Thyroid gland (tissue), 4 donors: ENCODE data around the gene SIAH1. TPM values are rescaled to one million over a fixed set of nuclear protein-coding genes. Genes with fewer than 3 reads are reported as not detected.

Experiments used
- DNase-seq, 2 donors: peaks; one replicate each; pipeline ENCODE4 v3.0.0-alpha.2; 2019
- H3K27ac ChIP-seq, 3 donors: fragments of 200-600 bp; sonication (generic); 1 replicate in 2 of 3; 2 replicates in 1 of 3; pipeline ENCODE4 v1.5.1; 2016 to 2019; ENCODE audit warnings: mild to moderate bottlenecking in 1 of 3, moderate library complexity in 1 of 3
- H3K27me3 ChIP-seq: fragments of 200-600 bp; sonication (generic); one replicate; pipeline ENCODE4 v1.5.1; 2019
- H3K36me3 ChIP-seq, 2 donors: fragments of 200-600 bp; sonication (generic); one replicate each; pipeline ENCODE4 v1.5.1; 2016 to 2019
- H3K4me1 ChIP-seq, 2 donors: fragments of 200-600 bp; sonication (generic); one replicate each; pipeline ENCODE4 v1.5.1; 2017 to 2019
- H3K4me3 ChIP-seq, 3 donors: fragments of 200-600 bp; sonication (generic); replicated peaks in 1 of 3; 1 replicate in 2 of 3; 2 replicates in 1 of 3; pipeline ENCODE4 v1.5.1; 2016; ENCODE audit warnings: mild to moderate bottlenecking in 1 of 3
- H3K9me3 ChIP-seq: fragments of 200-600 bp; sonication (generic); one replicate; pipeline ENCODE4 v1.5.1; 2017
- POLR2A ChIP-seq, 2 donors: fragments of 450-650 bp; IDR thresholded peaks; one replicate each; pipeline ENCODE4 v1.6.1; 2017; ENCODE audit warnings: antibody characterized with exemption in 2 of 2, mild to moderate bottlenecking in 2 of 2, moderate library complexity in 1 of 2
- WGBS, 2 donors: methylation state at CpG; one replicate each; pipeline ENCODE4 v1.1.5; 2017; 5-methylcytosine and 5-hydroxymethylcytosine counted together
- intact Hi-C: fragments of 100-400 bp; cut with DNase I; formaldehyde crosslinking; loops from one replicate; pipeline ENCODE4 v1.15.1; 2023
- total RNA-seq, 4 donors: library from RNA; depleted of rRNA; stranded (reverse); fragments of >200 nt; gene quantifications; one replicate each; pipeline ENCODE4 v1.2.3, GENCODE V29; 2016
- TF ChIP-seq, protein P1 (sequence below), 6 experiments: fragments of 200-600 bp in 3 of 6; fragments of 450-650 bp in 3 of 6; sonication (generic) in 3 of 6; IDR thresholded peaks; one replicate each; pipeline ENCODE4 v1.5.1; 2016 to 2019; ENCODE audit warnings: antibody characterized with exemption in 6 of 6, mild to moderate bottlenecking in 2 of 6, inconsistent platforms in 1 of 6, moderate library complexity in 1 of 6

SIAH1 gene
- total RNA-seq, 4 donors from 2014 or later: 23.9 to 45.8 (median 34.4) TPM

DNA sequence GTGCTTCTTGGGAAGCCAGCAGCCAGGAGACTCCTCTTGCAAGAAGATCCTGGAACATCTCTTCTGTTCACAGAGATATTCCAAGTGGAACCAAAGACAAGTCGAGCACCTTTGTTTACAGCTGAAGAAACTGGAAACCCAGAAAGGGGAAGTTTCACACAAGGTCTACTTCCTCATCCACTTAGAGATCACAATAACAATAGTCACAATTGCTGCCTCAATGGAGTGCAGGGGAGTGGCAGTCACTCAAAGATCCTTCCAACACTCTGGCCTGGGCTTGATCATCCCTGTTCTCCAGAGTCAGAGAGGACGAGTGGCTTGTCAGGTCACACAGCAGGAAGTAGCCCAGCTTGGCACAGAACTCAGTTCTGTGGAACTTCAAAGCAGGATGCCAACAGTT is 46.9 kb upstream of the SIAH1 start:
- no peaks in the 10 kb centered on the region for H3K36me3 ChIP-seq
- DNase-seq: no peak
- H3K27ac ChIP-seq: no peak overlapping the region
- peaks cover 4 to 12% of the 10 kb centered on the region in 2 donors for H3K4me1 ChIP-seq
- no peak for TF ChIP-seq POLR2A (IDR thresholded peaks at IDR 0.05)
- TF ChIP-seq, protein P1, sequence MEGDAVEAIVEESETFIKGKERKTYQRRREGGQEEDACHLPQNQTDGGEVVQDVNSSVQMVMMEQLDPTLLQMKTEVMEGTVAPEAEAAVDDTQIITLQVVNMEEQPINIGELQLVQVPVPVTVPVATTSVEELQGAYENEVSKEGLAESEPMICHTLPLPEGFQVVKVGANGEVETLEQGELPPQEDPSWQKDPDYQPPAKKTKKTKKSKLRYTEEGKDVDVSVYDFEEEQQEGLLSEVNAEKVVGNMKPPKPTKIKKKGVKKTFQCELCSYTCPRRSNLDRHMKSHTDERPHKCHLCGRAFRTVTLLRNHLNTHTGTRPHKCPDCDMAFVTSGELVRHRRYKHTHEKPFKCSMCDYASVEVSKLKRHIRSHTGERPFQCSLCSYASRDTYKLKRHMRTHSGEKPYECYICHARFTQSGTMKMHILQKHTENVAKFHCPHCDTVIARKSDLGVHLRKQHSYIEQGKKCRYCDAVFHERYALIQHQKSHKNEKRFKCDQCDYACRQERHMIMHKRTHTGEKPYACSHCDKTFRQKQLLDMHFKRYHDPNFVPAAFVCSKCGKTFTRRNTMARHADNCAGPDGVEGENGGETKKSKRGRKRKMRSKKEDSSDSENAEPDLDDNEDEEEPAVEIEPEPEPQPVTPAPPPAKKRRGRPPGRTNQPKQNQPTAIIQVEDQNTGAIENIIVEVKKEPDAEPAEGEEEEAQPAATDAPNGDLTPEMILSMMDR (IDR thresholded peaks at IDR 0.05): no peak
- intact Hi-C loops: no loop called here
- H3K9me3 ChIP-seq: no peaks in the 10 kb centered on the region
- no peak overlapping the region for H3K4me3 ChIP-seq
- no peaks in the 10 kb centered on the region for H3K27me3 ChIP-seq
- WGBS, 2 donors: 33 to 47% methylated on average over 2 of the region's 2 CpGs

DNA sequence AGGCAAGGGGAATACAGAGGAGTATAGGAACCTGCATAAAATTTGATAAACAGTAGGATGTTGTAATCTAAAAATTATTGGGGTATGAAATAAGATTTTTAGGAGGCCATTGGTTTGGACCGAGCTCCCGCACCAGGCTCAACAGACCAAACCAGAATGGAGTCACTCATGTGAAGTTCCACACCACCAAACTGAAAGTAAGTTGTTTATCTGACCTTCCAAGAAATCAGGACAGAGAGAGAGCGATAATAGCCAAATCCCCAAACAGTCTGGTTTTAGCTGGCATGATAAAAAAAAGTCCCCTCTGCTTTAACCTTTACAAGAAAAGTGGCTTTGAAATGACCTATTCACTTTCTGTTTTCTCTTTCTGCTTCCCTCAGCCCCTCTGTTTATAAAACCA is 45.7 kb upstream of the SIAH1 start:
- Histone ChIP-seq H3K27ac (no peak overlapping the region), H3K4me3 (no peak overlapping the region), H3K4me1 (peaks cover 4 to 20% of the 10 kb centered on the region in 2 donors), H3K9me3 (no peaks in the 10 kb centered on the region), H3K36me3 (no peaks in the 10 kb centered on the region), H3K27me3 (no peaks in the 10 kb centered on the region)
- TF ChIP-seq, protein P1 (IDR thresholded peaks at IDR 0.05): no peak
- TF ChIP-seq POLR2A (IDR thresholded peaks at IDR 0.05): no peak
- DNase-seq: no peak
- 63 to 73% methylated on average over 3 of the region's 3 CpGs for WGBS, 2 donors
- intact Hi-C loops: no loop called here

DNA sequence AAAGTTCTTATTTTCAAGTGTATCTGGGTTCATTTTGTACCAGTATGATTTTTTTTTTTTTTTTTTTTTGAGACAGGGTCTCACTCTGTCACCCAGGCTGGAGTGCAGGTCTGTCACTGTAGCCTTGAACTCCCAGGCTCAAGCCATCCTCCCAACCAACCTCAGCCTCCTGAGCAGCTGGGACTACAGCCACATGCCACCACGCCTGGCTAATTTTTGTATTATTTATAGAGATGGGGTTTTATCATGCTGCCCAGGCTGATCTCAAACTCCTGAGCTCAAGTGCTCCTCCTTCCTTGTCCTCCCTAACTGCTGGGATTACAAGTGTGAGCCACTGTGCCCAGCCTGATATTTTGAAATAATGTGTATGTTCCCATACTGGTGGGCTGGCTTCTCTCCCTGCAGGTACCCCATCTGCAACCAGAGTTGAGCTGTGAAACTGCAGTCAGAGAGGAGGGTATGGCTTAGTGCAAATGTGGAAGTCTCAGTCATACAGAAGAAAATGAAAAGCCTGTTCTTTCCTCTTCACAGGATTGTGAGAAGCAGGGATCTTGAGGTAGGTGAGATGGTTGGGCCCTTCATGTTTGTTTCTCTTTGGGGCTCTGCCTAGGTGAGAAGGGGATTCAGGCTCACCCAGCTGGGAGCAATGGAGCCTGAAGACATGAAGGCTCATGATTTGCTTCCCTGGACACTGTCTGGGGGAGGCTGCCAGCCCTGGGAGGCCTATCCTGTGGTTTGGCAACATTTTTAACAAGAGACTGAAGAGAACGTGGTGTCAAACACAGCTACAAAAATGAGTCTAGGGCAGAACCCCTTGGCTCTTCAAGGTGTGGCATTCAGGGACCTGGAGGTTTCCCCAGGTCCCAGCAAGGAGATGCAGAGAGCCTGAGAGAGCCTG is 41.3 kb upstream of the SIAH1 start:
- H3K27ac ChIP-seq: peak overlapping the region in 2 of 3 donors; percentile 23 to 44
- H3K27me3 ChIP-seq: no peaks in the 10 kb centered on the region
- intact Hi-C loops: loop anchor here (10.0 kb wide), 1 partner anchor 68 kb away; no protein-coding TSS in a partner anchor
- peaks cover 0 to 14% of the 10 kb centered on the region in 2 donors for H3K4me1 ChIP-seq
- TF ChIP-seq, protein P1 (IDR thresholded peaks at IDR 0.05): no peak
- TF ChIP-seq POLR2A (IDR thresholded peaks at IDR 0.05): no peak
- no peak overlapping the region for H3K4me3 ChIP-seq
- peak; percentile 47 to 63 for DNase-seq
- no peaks in the 10 kb centered on the region for H3K9me3 ChIP-seq
- no peaks in the 10 kb centered on the region for H3K36me3 ChIP-seq
- 29 to 36% methylated on average over 2 of the region's 2 CpGs for WGBS, 2 donors

DNA sequence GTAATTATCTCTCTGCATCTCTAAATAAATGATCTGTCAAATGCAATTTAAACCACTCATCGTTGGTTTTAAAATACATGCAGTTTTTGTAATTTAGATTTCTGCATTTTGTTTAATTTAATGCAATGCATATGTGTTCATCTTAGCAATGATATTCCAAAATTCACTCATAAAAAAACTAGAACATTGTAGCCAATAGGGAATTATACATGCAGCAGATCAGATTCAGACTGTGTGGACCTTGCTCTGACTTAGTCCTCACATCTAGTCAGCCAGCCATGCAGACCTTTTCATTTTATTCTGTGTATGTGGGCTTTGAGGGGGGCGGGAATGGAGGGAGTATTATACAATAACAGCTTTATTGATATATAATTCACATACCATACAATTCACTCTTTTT is 37.3 kb upstream of the SIAH1 start:
- Histone ChIP-seq H3K27ac (no peak overlapping the region), H3K4me1 (peaks cover 0 to 14% of the 10 kb centered on the region in 2 donors), H3K4me3 (no peak overlapping the region), H3K27me3 (no peaks in the 10 kb centered on the region), H3K9me3 (no peaks in the 10 kb centered on the region), H3K36me3 (no peaks in the 10 kb centered on the region)
- 82% methylated on average over 2 of the region's 2 CpGs for WGBS, 2 donors
- intact Hi-C loops: loop anchor here (10.0 kb wide), 1 partner anchor 72 kb away; no protein-coding TSS in a partner anchor
- no peak for DNase-seq
- TF ChIP-seq POLR2A (IDR thresholded peaks at IDR 0.05): no peak
- TF ChIP-seq, protein P1 (IDR thresholded peaks at IDR 0.05): no peak

DNA sequence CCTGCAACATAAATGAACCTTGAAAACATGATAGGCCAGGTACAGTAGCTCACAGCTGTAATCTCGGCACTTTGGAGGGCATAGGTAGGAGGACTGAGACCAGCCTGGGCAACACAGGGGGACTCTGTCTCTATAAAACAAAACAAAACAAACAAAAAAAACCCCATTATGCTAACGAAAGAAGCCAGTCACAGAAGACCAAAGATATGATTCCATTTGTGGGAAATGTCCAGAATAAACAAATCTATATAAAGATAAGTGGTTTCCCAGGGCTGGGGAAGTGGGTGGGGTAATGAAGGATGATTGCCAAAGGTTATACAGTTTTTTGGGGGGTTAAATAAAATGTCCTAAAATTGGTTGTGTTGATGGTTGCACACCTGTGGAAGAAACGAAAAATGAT is 36.5 kb upstream of the SIAH1 start:
- H3K4me1 ChIP-seq: peaks cover 0 to 11% of the 10 kb centered on the region in 2 donors
- intact Hi-C loops: loop anchor here (10.0 kb wide), 1 partner anchor 73 kb away; no protein-coding TSS in a partner anchor
- H3K27me3 ChIP-seq: no peaks in the 10 kb centered on the region
- WGBS, 2 donors: 76% methylated on average over 3 of the region's 3 CpGs
- TF ChIP-seq POLR2A (IDR thresholded peaks at IDR 0.05): no peak
- TF ChIP-seq, protein P1 (IDR thresholded peaks at IDR 0.05): no peak
- H3K9me3 ChIP-seq: no peaks in the 10 kb centered on the region
- DNase-seq: no peak
- H3K4me3 ChIP-seq: no peak overlapping the region
- no peak overlapping the region for H3K27ac ChIP-seq
- H3K36me3 ChIP-seq: no peaks in the 10 kb centered on the region
